Measurements from ENCODE around the gene TMC3.

DNA sequence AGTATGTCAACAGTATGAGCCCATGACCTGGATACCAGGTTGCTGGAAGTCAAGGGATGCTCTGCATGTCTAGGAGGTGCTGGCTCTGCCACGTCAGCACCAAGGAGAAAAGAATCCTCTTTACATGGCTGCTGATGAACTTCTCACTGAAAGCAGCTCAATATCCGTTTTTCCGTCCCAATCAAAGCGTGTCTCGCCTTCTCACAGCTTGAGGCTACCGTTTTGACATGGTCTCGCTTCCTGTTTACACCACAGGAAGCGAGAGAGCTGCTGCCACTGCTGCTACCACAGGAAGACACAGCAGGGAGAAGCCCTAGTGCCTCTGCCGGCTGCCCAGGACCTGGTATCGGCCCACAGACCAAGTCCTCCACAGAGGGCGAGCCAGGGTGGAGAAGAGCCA lies 77.3 kb downstream of the TMC3 start:
- TF ChIP-seq, protein P1, sequence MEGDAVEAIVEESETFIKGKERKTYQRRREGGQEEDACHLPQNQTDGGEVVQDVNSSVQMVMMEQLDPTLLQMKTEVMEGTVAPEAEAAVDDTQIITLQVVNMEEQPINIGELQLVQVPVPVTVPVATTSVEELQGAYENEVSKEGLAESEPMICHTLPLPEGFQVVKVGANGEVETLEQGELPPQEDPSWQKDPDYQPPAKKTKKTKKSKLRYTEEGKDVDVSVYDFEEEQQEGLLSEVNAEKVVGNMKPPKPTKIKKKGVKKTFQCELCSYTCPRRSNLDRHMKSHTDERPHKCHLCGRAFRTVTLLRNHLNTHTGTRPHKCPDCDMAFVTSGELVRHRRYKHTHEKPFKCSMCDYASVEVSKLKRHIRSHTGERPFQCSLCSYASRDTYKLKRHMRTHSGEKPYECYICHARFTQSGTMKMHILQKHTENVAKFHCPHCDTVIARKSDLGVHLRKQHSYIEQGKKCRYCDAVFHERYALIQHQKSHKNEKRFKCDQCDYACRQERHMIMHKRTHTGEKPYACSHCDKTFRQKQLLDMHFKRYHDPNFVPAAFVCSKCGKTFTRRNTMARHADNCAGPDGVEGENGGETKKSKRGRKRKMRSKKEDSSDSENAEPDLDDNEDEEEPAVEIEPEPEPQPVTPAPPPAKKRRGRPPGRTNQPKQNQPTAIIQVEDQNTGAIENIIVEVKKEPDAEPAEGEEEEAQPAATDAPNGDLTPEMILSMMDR (IDR thresholded peaks at IDR 0.05; ENCODE audit: poor library complexity): no peak
- no peak for TF ChIP-seq EZH2phosphoT487 (IDR thresholded peaks at IDR 0.05; ENCODE audit: low read depth, severe bottlenecking, unreplicated experiment)

Measured in hepatocyte (in vitro differentiated cells).